GM19099 (cell line): ENCODE results near the gene PTPRM.

Source experiments
- POLR2A ChIP-seq: IDR thresholded peaks from 3 replicates; pipeline ENCODE4 v1.6.1; 2011; ENCODE audit warnings: low read depth; ENCODE audit not compliant: insufficient read length; ENCODE audit errors: extremely low read depth

Gene PTPRM

GRCh38 chr18:7821784-7822183, 254.7 kb downstream of the PTPRM start:
- no peak for TF ChIP-seq POLR2A

GRCh38 chr18:7822435-7823331, 255.6 kb downstream of the PTPRM start:
- no peak for TF ChIP-seq POLR2A

- TF ChIP-seq POLR2A, result no peak
Observed at GRCh38 chr18:7824970-7825369, 257.9 kb downstream of the PTPRM start.

- no peak for TF ChIP-seq POLR2A
Observed at GRCh38 chr18:7830468-7830867, 263.4 kb downstream of the PTPRM start.

GRCh38 chr18:7839548-7839947, 272.4 kb downstream of the PTPRM start:
- no peak for TF ChIP-seq POLR2A

- no peak for TF ChIP-seq POLR2A
Observed at GRCh38 chr18:7840411-7840810, 273.3 kb downstream of the PTPRM start.

- no peak for TF ChIP-seq POLR2A
Observed at GRCh38 chr18:7844017-7844416, 276.9 kb downstream of the PTPRM start.

- TF ChIP-seq POLR2A, result no peak
Observed at GRCh38 chr18:7844418-7844817, 277.3 kb downstream of the PTPRM start.

GRCh38 chr18:7846335-7846734, 279.2 kb downstream of the PTPRM start:
- TF ChIP-seq POLR2A, result no peak

- TF ChIP-seq POLR2A, result no peak
Observed at GRCh38 chr18:7847357-7848053, 280.4 kb downstream of the PTPRM start.

GRCh38 chr18:7848054-7848412, 280.9 kb downstream of the PTPRM start:
- no peak for TF ChIP-seq POLR2A

GRCh38 chr18:7850446-7850845, 283.3 kb downstream of the PTPRM start:
- no peak for TF ChIP-seq POLR2A

- no peak for TF ChIP-seq POLR2A
Observed at GRCh38 chr18:7855028-7855427, 287.9 kb downstream of the PTPRM start.

- no peak for TF ChIP-seq POLR2A
Observed at GRCh38 chr18:7855671-7856070, 288.6 kb downstream of the PTPRM start.

GRCh38 chr18:7856116-7856515, 289.0 kb downstream of the PTPRM start:
- TF ChIP-seq POLR2A, result no peak

- no peak for TF ChIP-seq POLR2A
Observed at GRCh38 chr18:7856733-7857132, 289.6 kb downstream of the PTPRM start.

- no peak for TF ChIP-seq POLR2A
Observed at GRCh38 chr18:7857562-7857961, 290.4 kb downstream of the PTPRM start.

GRCh38 chr18:7859122-7859521, 292.0 kb downstream of the PTPRM start:
- no peak for TF ChIP-seq POLR2A
